Measurements from ENCODE around the gene E2F6.

E2F6 gene

DNA sequence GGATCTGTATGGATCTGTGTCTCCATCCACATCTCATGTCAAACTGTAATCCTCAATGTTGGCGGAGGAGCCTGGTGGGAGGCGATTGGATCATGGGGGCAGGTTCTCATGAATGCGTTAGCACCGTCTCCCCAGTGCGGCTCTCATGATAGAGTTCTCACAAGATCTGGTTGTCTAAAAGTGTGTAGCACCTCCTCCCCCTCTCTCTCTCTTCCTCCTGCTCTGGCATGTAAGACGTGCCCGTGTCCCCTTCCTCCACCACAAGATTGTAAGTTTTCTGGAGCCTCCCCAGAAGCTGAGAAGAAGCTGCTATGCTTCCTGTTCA, 66.6 kb downstream of the E2F6 start:
- Histone ChIP-seq H3K9ac (ENCODE audit: low read length in 5 of 5) (no peak overlapping the region), H3K9me3 (ENCODE audit: control insufficient read depth in 5 of 5, low read length in 5 of 5) (no peaks in the 10 kb centered on the region), H3K27ac (ENCODE audit: low read depth, low read length) (no peak overlapping the region), H3K27me3 (ENCODE audit: control insufficient read depth in 5 of 5, insufficient read depth in 4 of 5, low read length in 5 of 5) (no peaks in the 10 kb centered on the region), H3K36me3 (ENCODE audit: control insufficient read depth in 5 of 5, insufficient read depth in 5 of 5, low read length in 5 of 5) (no peaks in the 10 kb centered on the region), H3K4me3 (ENCODE audit: low read depth in 1 of 5, low read length in 5 of 5) (no peak overlapping the region), H3K4me1 (ENCODE audit: control insufficient read depth in 5 of 5, insufficient read depth in 5 of 5, low read length in 5 of 5) (peaks cover 0 to 22% (median 18%) of the 10 kb centered on the region in 5 donors)

DNA sequence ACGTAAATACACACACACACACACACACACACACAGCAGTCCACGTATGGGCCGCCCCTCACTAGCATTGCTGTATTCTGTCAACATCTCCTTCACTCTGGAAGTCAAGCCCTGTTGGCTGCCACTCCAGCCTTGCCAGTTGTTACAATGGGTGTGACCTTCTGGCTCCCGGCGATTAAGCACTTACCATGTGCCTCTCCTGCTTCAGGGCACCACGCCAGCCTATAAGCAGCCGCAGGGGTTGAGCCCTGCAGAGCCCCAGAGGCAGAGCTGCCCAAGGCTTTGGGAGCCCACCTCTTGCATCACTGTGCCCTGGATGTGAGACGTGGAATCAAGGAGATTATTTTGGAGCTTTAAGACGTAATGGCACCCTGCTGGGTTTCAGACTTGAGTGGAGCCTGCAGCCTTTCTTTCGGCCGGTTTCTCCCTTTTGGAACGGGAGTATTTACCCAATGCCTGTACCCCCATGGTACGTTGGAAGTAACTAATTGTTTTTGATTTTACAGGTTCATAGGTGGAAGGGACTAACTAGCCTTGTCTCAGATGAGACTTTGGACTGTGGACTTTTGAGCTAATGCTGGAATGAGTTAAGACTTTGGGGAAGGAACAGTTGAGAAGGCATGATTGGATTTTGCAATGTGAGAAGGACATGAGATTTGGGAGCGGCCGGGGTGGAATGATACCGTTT, 67.1 kb downstream of the E2F6 start:
- Histone ChIP-seq H3K9ac (ENCODE audit: low read length in 5 of 5) (no peak overlapping the region), H3K9me3 (ENCODE audit: control insufficient read depth in 5 of 5, low read length in 5 of 5) (no peaks in the 10 kb centered on the region), H3K36me3 (ENCODE audit: control insufficient read depth in 5 of 5, insufficient read depth in 5 of 5, low read length in 5 of 5) (no peaks in the 10 kb centered on the region), H3K27ac (ENCODE audit: low read depth, low read length) (no peak overlapping the region), H3K4me3 (ENCODE audit: low read depth in 1 of 5, low read length in 5 of 5) (no peak overlapping the region), H3K4me1 (ENCODE audit: control insufficient read depth in 5 of 5, insufficient read depth in 5 of 5, low read length in 5 of 5) (peaks cover 0 to 19% (median 14%) of the 10 kb centered on the region in 5 donors), H3K27me3 (ENCODE audit: control insufficient read depth in 5 of 5, insufficient read depth in 4 of 5, low read length in 5 of 5) (no peaks in the 10 kb centered on the region)

GRCh38 chr2:11397513-11397912, 68.4 kb downstream of the E2F6 start:
- Histone ChIP-seq H3K4me3 (ENCODE audit: low read depth in 1 of 5, low read length in 5 of 5) (no peak overlapping the region), H3K27ac (ENCODE audit: low read depth, low read length) (no peak overlapping the region), H3K36me3 (ENCODE audit: control insufficient read depth in 5 of 5, insufficient read depth in 5 of 5, low read length in 5 of 5) (no peaks in the 10 kb centered on the region), H3K27me3 (ENCODE audit: control insufficient read depth in 5 of 5, insufficient read depth in 4 of 5, low read length in 5 of 5) (no peaks in the 10 kb centered on the region), H3K9me3 (ENCODE audit: control insufficient read depth in 5 of 5, low read length in 5 of 5) (no peaks in the 10 kb centered on the region), H3K9ac (ENCODE audit: low read length in 5 of 5) (no peak overlapping the region), H3K4me1 (ENCODE audit: control insufficient read depth in 5 of 5, insufficient read depth in 5 of 5, low read length in 5 of 5) (peaks cover 0 to 22% (median 12%) of the 10 kb centered on the region in 5 donors)

GRCh38 chr2:11396467-11397445, 69.2 kb downstream of the E2F6 start:
- H3K27ac ChIP-seq (ENCODE audit: low read depth, low read length) = no peak overlapping the region
- no peak overlapping the region for H3K4me3 ChIP-seq (ENCODE audit: low read depth in 1 of 5, low read length in 5 of 5)
- no peaks in the 10 kb centered on the region for H3K27me3 ChIP-seq (ENCODE audit: control insufficient read depth in 5 of 5, insufficient read depth in 4 of 5, low read length in 5 of 5)
- H3K9ac ChIP-seq (ENCODE audit: low read length in 5 of 5) = no peak overlapping the region
- H3K4me1 ChIP-seq (ENCODE audit: control insufficient read depth in 5 of 5, insufficient read depth in 5 of 5, low read length in 5 of 5) = peaks cover 0 to 22% (median 15%) of the 10 kb centered on the region in 5 donors
- H3K9me3 ChIP-seq (ENCODE audit: control insufficient read depth in 5 of 5, low read length in 5 of 5) = no peaks in the 10 kb centered on the region
- no peaks in the 10 kb centered on the region for H3K36me3 ChIP-seq (ENCODE audit: control insufficient read depth in 5 of 5, insufficient read depth in 5 of 5, low read length in 5 of 5)

- H3K4me1 ChIP-seq (ENCODE audit: control insufficient read depth in 5 of 5, insufficient read depth in 5 of 5, low read length in 5 of 5) = peaks cover 0 to 27% (median 21%) of the 10 kb centered on the region in 5 donors
These were observed 69.9 kb downstream of the E2F6 start for GRCh38 chr2:11396021-11396420.

GRCh38 chr2:11395389-11395788, 70.6 kb downstream of the E2F6 start:
- Histone ChIP-seq H3K9ac (ENCODE audit: low read length in 5 of 5) (no peak overlapping the region), H3K9me3 (ENCODE audit: control insufficient read depth in 5 of 5, low read length in 5 of 5) (no peaks in the 10 kb centered on the region), H3K4me3 (ENCODE audit: low read depth in 1 of 5, low read length in 5 of 5) (no peak overlapping the region), H3K4me1 (ENCODE audit: control insufficient read depth in 5 of 5, insufficient read depth in 5 of 5, low read length in 5 of 5) (peaks cover 0 to 27% (median 21%) of the 10 kb centered on the region in 5 donors), H3K27ac (ENCODE audit: low read depth, low read length) (no peak overlapping the region), H3K36me3 (ENCODE audit: control insufficient read depth in 5 of 5, insufficient read depth in 5 of 5, low read length in 5 of 5) (no peaks in the 10 kb centered on the region), H3K27me3 (ENCODE audit: control insufficient read depth in 5 of 5, insufficient read depth in 4 of 5, low read length in 5 of 5) (no peaks in the 10 kb centered on the region)

More at GRCh38 chr2:11396021-11396420, 69.9 kb downstream of the E2F6 start:
- no peak overlapping the region for H3K4me3 ChIP-seq (ENCODE audit: low read depth in 1 of 5, low read length in 5 of 5)
- H3K27me3 ChIP-seq (ENCODE audit: control insufficient read depth in 5 of 5, insufficient read depth in 4 of 5, low read length in 5 of 5) = no peaks in the 10 kb centered on the region
- no peaks in the 10 kb centered on the region for H3K36me3 ChIP-seq (ENCODE audit: control insufficient read depth in 5 of 5, insufficient read depth in 5 of 5, low read length in 5 of 5)
- no peaks in the 10 kb centered on the region for H3K9me3 ChIP-seq (ENCODE audit: control insufficient read depth in 5 of 5, low read length in 5 of 5)
- H3K27ac ChIP-seq (ENCODE audit: low read depth, low read length) = no peak overlapping the region
- no peak overlapping the region for H3K9ac ChIP-seq (ENCODE audit: low read length in 5 of 5)

Measured in subcutaneous abdominal adipose tissue (tissue), 5 donors.